ENCODE measurements around the gene AP3B2. TPM values are rescaled to one million over a fixed set of nuclear protein-coding genes. Genes with fewer than 3 reads are reported as not detected.

AP3B2 gene
- total and polyA plus RNA-seq, 2 experiments from 2014 or later, result 1.4 to 3.0 TPM

DNA sequence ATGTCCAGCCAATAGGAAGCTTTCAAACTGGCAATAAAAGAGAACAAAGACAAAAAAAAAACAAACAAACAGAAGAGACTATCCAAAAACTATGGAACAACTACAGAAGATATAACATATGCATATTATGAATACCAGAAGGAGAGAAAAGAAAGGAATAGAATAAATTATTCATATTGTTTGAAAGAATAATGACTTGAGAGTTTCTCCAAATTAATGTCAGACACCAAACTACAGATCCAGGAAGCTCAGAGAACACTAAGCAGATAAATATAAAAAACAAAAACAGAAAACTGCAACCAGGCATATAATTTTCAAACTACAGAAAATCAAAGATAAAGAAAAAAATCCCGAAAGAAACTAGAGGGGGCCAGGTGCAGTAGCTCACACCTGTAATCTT, 34.1 kb upstream of the AP3B2 start:
- TF ChIP-seq, protein P1, sequence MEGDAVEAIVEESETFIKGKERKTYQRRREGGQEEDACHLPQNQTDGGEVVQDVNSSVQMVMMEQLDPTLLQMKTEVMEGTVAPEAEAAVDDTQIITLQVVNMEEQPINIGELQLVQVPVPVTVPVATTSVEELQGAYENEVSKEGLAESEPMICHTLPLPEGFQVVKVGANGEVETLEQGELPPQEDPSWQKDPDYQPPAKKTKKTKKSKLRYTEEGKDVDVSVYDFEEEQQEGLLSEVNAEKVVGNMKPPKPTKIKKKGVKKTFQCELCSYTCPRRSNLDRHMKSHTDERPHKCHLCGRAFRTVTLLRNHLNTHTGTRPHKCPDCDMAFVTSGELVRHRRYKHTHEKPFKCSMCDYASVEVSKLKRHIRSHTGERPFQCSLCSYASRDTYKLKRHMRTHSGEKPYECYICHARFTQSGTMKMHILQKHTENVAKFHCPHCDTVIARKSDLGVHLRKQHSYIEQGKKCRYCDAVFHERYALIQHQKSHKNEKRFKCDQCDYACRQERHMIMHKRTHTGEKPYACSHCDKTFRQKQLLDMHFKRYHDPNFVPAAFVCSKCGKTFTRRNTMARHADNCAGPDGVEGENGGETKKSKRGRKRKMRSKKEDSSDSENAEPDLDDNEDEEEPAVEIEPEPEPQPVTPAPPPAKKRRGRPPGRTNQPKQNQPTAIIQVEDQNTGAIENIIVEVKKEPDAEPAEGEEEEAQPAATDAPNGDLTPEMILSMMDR (IDR thresholded peaks at IDR 0.05; ENCODE audit: low read depth, low read length), result no peak
- H3K36me3 ChIP-seq, result no peaks in the 10 kb centered on the region

DNA sequence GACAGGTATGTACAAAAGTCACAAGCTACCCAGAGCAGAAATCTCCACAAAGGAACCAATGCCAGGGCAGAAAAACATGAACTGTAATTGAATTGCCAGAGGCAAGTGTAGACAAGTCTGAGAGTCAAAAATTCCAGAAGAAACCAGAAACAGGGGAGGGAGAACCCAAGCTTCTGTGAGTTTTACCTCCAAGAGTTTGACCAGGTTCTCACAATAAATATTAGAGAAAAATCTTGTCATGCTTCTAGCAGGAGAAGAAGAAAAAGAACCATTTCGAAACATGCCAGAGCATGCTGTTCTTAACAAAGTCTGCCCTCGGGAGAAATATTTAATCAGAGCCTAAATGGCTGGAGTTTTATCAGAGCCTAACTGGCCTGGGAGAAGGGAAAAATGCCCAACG, 32.5 kb upstream of the AP3B2 start:
- no peak overlapping the region for H3K4me3 ChIP-seq
- no peak for DNase-seq (ENCODE audit: low read depth in 1 of 2, low spot score in 1 of 2)
- H3K27ac ChIP-seq, result no peak overlapping the region

More for the DNA sequence above, 34.1 kb upstream of the AP3B2 start:
- Histone ChIP-seq H3K4me1 (ENCODE audit: low read depth) (no peaks in the 10 kb centered on the region), H3K27me3 (no peaks in the 10 kb centered on the region), H3K4me3 (no peak overlapping the region), H3K9me3 (ENCODE audit: low read depth) (no peaks in the 10 kb centered on the region), H3K27ac (no peak overlapping the region)
- DNase-seq (ENCODE audit: low read depth in 1 of 2, low spot score in 1 of 2), result no peak

DNA sequence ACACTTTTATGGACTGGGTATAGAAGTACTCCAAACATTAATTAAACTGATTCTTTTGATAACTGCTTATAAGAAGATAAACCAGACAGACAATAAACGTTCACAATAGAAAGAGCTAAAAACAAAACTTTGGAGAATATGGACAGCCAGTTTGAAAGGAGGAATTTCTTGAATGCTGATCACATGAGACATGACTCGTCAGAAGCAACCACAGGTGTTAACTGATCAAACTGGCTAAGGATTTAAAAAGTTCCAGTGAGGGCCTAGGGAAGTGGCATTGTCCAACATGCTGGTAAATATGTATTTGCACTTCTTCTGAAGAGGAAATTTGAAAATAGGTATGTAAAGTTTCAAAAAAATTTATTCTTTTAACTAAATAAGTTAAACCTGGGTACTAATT, 29.4 kb upstream of the AP3B2 start:
- no peaks in the 10 kb centered on the region for H3K36me3 ChIP-seq
- TF ChIP-seq, protein P1 (IDR thresholded peaks at IDR 0.05; ENCODE audit: low read depth, low read length), result no peak
- no peaks in the 10 kb centered on the region for H3K9me3 ChIP-seq (ENCODE audit: low read depth)
- no peaks in the 10 kb centered on the region for H3K4me1 ChIP-seq (ENCODE audit: low read depth)
- no peak for DNase-seq (ENCODE audit: low read depth in 1 of 2, low spot score in 1 of 2)
- H3K27me3 ChIP-seq, result no peaks in the 10 kb centered on the region
- no peak overlapping the region for H3K27ac ChIP-seq
- H3K4me3 ChIP-seq, result no peak overlapping the region

More for the DNA sequence above, 32.5 kb upstream of the AP3B2 start:
- no peaks in the 10 kb centered on the region for H3K36me3 ChIP-seq
- no peaks in the 10 kb centered on the region for H3K4me1 ChIP-seq (ENCODE audit: low read depth)
- no peaks in the 10 kb centered on the region for H3K27me3 ChIP-seq
- no peaks in the 10 kb centered on the region for H3K9me3 ChIP-seq (ENCODE audit: low read depth)
- TF ChIP-seq, protein P1 (IDR thresholded peaks at IDR 0.05; ENCODE audit: low read depth, low read length), result no peak

DNA sequence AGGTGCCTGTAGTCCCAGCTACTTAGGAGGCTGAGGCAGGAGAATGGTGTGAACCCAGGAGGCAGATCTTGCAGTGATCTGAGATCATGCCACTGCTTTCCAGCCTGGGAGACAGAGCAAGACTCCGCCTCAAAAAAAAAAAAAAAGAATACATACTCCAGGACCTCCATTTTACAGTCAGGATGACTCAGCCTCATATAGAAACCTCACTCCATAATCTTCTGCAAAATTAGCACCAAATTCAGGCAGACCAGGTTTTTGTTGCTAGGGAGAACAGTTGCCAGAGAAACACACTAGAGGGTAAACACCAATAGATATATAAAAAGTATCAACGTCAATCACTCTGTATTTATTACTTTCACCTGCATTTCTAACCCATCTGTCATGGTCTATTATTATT, 28.3 kb upstream of the AP3B2 start:
- no peak overlapping the region for H3K4me3 ChIP-seq
- no peak for DNase-seq (ENCODE audit: low read depth in 1 of 2, low spot score in 1 of 2)
- H3K36me3 ChIP-seq, result no peaks in the 10 kb centered on the region
- H3K27me3 ChIP-seq, result no peaks in the 10 kb centered on the region
- H3K4me1 ChIP-seq (ENCODE audit: low read depth), result no peaks in the 10 kb centered on the region
- TF ChIP-seq, protein P1 (IDR thresholded peaks at IDR 0.05; ENCODE audit: low read depth, low read length), result no peak
- no peaks in the 10 kb centered on the region for H3K9me3 ChIP-seq (ENCODE audit: low read depth)
- no peak overlapping the region for H3K27ac ChIP-seq

DNA sequence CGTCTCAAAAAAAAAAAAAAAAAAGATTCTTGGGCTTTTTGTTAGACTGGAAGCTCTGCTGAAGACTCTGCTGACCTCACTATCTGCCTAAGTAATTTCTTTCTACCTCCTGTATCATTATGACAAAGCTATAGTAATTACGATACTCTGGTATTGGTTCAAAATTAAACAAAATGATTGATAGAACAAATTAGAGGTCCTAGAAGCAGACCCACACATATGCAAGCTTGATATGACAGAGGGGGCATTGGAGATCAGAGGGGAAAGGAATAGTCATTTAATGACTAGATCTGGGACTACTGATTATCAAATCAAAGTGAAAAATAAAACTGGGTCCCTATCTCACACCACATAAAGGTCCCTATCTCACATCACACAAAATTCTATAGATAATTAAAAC, 21.9 kb upstream of the AP3B2 start:
- no peak for DNase-seq (ENCODE audit: low read depth in 1 of 2, low spot score in 1 of 2)
- H3K4me1 ChIP-seq (ENCODE audit: low read depth), result no peaks in the 10 kb centered on the region
- H3K4me3 ChIP-seq, result no peak overlapping the region
- no peaks in the 10 kb centered on the region for H3K27me3 ChIP-seq
- no peak overlapping the region for H3K27ac ChIP-seq
- TF ChIP-seq, protein P1 (IDR thresholded peaks at IDR 0.05; ENCODE audit: low read depth, low read length), result no peak
- no peaks in the 10 kb centered on the region for H3K9me3 ChIP-seq (ENCODE audit: low read depth)
- no peaks in the 10 kb centered on the region for H3K36me3 ChIP-seq

DNA sequence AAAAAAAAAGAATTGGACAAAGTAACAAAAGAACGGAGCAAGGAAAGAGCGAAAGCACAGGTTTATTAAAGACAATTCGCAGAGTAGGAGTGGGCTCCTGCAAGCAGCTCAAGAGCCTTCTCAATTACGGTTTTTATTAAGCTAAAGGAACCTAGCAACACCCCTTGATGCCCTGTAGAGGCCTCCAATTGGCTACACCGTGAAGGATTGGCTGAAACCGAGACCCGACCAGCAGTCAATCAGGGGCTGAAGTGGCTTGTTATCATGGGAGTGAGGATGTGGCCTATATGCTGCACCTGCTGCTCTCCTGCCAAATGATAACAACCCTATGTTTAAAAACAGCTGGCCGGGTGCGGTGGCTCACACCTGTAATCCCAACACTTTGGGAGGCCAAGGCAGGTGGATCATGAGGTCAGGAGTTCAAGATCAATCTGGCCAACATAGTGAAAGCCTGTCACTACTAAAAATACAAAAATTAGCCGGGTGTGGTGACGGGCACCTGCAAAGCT, 20.4 kb upstream of the AP3B2 start:
- TF ChIP-seq, protein P1 (IDR thresholded peaks at IDR 0.05; ENCODE audit: low read depth, low read length), result no peak
- Histone ChIP-seq H3K4me3 (no peak overlapping the region), H3K27me3 (no peaks in the 10 kb centered on the region), H3K36me3 (no peaks in the 10 kb centered on the region), H3K4me1 (ENCODE audit: low read depth) (no peaks in the 10 kb centered on the region), H3K27ac (no peak overlapping the region), H3K9me3 (ENCODE audit: low read depth) (no peaks in the 10 kb centered on the region)
- DNase-seq (ENCODE audit: low read depth in 1 of 2, low spot score in 1 of 2), result no peak
